H9 (cell line): ENCODE data around the gene MLLT6. TPM values are rescaled to one million over a fixed set of nuclear protein-coding genes. Genes with fewer than 3 reads are reported as not detected.

ENCODE experiments used
- DNase-seq: peaks from one replicate; pipeline ENCODE4 v3.0.0-alpha.2; 2017
- H2AFZ ChIP-seq: one replicate; pipeline ENCODE4 v1.6.1; 2013; ENCODE audit warnings: mild to moderate bottlenecking, low read length, control low read depth, moderate library complexity
- H2AK5ac ChIP-seq: 2 replicates; pipeline ENCODE4 v1.6.1; 2013; ENCODE audit warnings: low read length, control low read depth, mixed read lengths; ENCODE audit not compliant: insufficient read length
- H2BK120ac ChIP-seq: one replicate; pipeline ENCODE4 v1.6.1; 2013; ENCODE audit warnings: low read depth, mild to moderate bottlenecking, low read length, control low read depth, inconsistent platforms; ENCODE audit not compliant: poor library complexity, severe bottlenecking
- H2BK12ac ChIP-seq: 2 replicates; pipeline ENCODE4 v1.6.1; 2013; ENCODE audit warnings: low read length, control low read depth, mixed read lengths, low read depth; ENCODE audit not compliant: insufficient read length
- H2BK15ac ChIP-seq: 2 replicates; pipeline ENCODE4 v1.6.1; 2013; ENCODE audit warnings: low read depth, low read length, control low read depth
- H2BK20ac ChIP-seq: one replicate; pipeline ENCODE4 v1.6.1; 2013; ENCODE audit warnings: low read depth, mild to moderate bottlenecking, low read length, control low read depth, inconsistent platforms; ENCODE audit not compliant: poor library complexity, severe bottlenecking
- H2BK5ac ChIP-seq: 2 replicates; pipeline ENCODE4 v1.6.1; 2013; ENCODE audit warnings: low read length, control low read depth, mixed read lengths; ENCODE audit not compliant: insufficient read length
- H3K14ac ChIP-seq: 2 replicates; pipeline ENCODE4 v1.6.1; 2013; ENCODE audit warnings: low read length, control low read depth; ENCODE audit not compliant: insufficient read depth
- H3K18ac ChIP-seq: 2 replicates; pipeline ENCODE4 v1.6.1; 2013; ENCODE audit warnings: low read depth, mild to moderate bottlenecking, mixed read lengths, low read length, control low read depth; ENCODE audit not compliant: insufficient read length
- H3K23ac ChIP-seq: 2 replicates; pipeline ENCODE4 v1.6.1; 2013; ENCODE audit warnings: low read length, control low read depth, mixed read lengths, low read depth; ENCODE audit not compliant: insufficient read length
- H3K23me2 ChIP-seq: 2 replicates; pipeline ENCODE4 v1.6.1; 2013; ENCODE audit warnings: low read depth, mild to moderate bottlenecking, mixed read lengths, low read length, control low read depth; ENCODE audit not compliant: insufficient read length, poor library complexity, severe bottlenecking
- H3K27ac ChIP-seq: 2 replicates; pipeline ENCODE4 v1.5.1; 2013; ENCODE audit warnings: low read length, control low read depth, mixed read lengths, low read depth; ENCODE audit not compliant: insufficient read length
- H3K27me3 ChIP-seq: 2 replicates; pipeline ENCODE4 v1.6.1; 2013; ENCODE audit warnings: low read length, control low read depth, inconsistent platforms; ENCODE audit not compliant: insufficient read depth
- H3K4ac ChIP-seq: 2 replicates; pipeline ENCODE4 v1.6.1; 2013; ENCODE audit warnings: low read depth, mild to moderate bottlenecking, control low read depth, inconsistent platforms, low read length, moderate library complexity
- H3K4me1 ChIP-seq: 2 replicates; pipeline ENCODE4 v1.6.1; 2013; ENCODE audit warnings: low read length, control low read depth, inconsistent platforms; ENCODE audit not compliant: insufficient read depth
- H3K4me2 ChIP-seq: 2 replicates; pipeline ENCODE4 v1.6.1; 2013; ENCODE audit warnings: low read length, control low read depth, mixed read lengths; ENCODE audit not compliant: insufficient read length, insufficient read depth
- H3K56ac ChIP-seq: 2 replicates; pipeline ENCODE4 v1.6.1; 2013; ENCODE audit warnings: low read depth, mild to moderate bottlenecking, mixed read lengths, low read length, control low read depth; ENCODE audit not compliant: insufficient read length
- H3K79me1 ChIP-seq: 2 replicates; pipeline ENCODE4 v1.6.1; 2013; ENCODE audit warnings: low read depth, mild to moderate bottlenecking, moderate library complexity, low read length, control low read depth, inconsistent platforms; ENCODE audit not compliant: insufficient read depth, poor library complexity, severe bottlenecking
- H3K79me2 ChIP-seq: 2 replicates; pipeline ENCODE4 v1.6.1; 2013; ENCODE audit warnings: low read length, control low read depth, inconsistent platforms; ENCODE audit not compliant: insufficient read depth
- H3K9ac ChIP-seq: 2 replicates; pipeline ENCODE4 v1.6.1; 2013; ENCODE audit warnings: low read length, control low read depth, mixed read lengths; ENCODE audit not compliant: insufficient read length; ENCODE audit errors: extremely low read depth
- H3K9me3 ChIP-seq: one replicate; pipeline ENCODE4 v1.6.1; 2013; ENCODE audit warnings: low read depth, low read length, inconsistent platforms; ENCODE audit not compliant: control insufficient read depth
- H3T11ph ChIP-seq: one replicate; pipeline ENCODE4 v1.6.1; 2013; ENCODE audit warnings: mild to moderate bottlenecking, low read length, control low read depth, inconsistent platforms
- H4K20me1 ChIP-seq: one replicate; pipeline ENCODE4 v1.6.1; 2013; ENCODE audit not compliant: control insufficient read depth, insufficient read length, insufficient read depth
- H4K5ac ChIP-seq: 2 replicates; pipeline ENCODE4 v1.6.1; 2013; ENCODE audit warnings: low read depth, mild to moderate bottlenecking, mixed read lengths, low read length, control low read depth; ENCODE audit not compliant: insufficient read length
- H4K8ac ChIP-seq: replicated peaks from 2 replicates; pipeline ENCODE4 v1.6.1; 2013; ENCODE audit warnings: low read length, control low read depth, mixed read lengths, low read depth; ENCODE audit not compliant: insufficient read length
- H4K91ac ChIP-seq: 2 replicates; pipeline ENCODE4 v1.6.1; 2013; ENCODE audit warnings: low read depth, mild to moderate bottlenecking, moderate library complexity, mixed read lengths, low read length, control low read depth; ENCODE audit not compliant: insufficient read length
- H3K27ac Mint-ChIP-seq, 3 experiments: 2 replicates in 2 of 3; 3 replicates in 1 of 3; pipeline ENCODE4 v1.8.0; 2020 to 2021; ENCODE audit warnings: mixed read lengths in 3 of 3, mild to moderate bottlenecking in 1 of 3, moderate library complexity in 1 of 3
- H3K27me3 Mint-ChIP-seq: 2 replicates; pipeline ENCODE4 v1.8.0; 2021; ENCODE audit warnings: low read depth, mild to moderate bottlenecking, moderate library complexity, mixed read lengths
- H3K36me3 Mint-ChIP-seq, 3 experiments: 2 replicates in 2 of 3; 3 replicates in 1 of 3; pipeline ENCODE4 v1.8.0; 2020 to 2021; ENCODE audit warnings: low read depth in 3 of 3, mixed read lengths in 3 of 3; ENCODE audit not compliant: insufficient read depth in 1 of 3
- H3K4me1 Mint-ChIP-seq, 2 experiments: 2 replicates each; pipeline ENCODE4 v1.8.0; 2020; ENCODE audit warnings: mixed read lengths in 2 of 2
- H3K4me3 Mint-ChIP-seq, 2 experiments: 2 replicates in 1 of 2; 3 replicates in 1 of 2; pipeline ENCODE4 v1.8.0; 2020 to 2021; ENCODE audit warnings: mild to moderate bottlenecking in 2 of 2, mixed read lengths in 2 of 2, moderate library complexity in 1 of 2
- H3K9me3 Mint-ChIP-seq, 2 experiments: 2 replicates in 1 of 2; 3 replicates in 1 of 2; pipeline ENCODE4 v1.8.0; 2020; ENCODE audit warnings: mild to moderate bottlenecking in 2 of 2, mixed read lengths in 2 of 2, moderate library complexity in 1 of 2
- CTCF ChIP-seq: fragments of 200-600 bp; sonication (generic); conservative IDR thresholded peaks from 3 replicates; pipeline ENCODE4 v1.8.0; 2021; ENCODE audit warnings: antibody characterized with exemption, mild to moderate bottlenecking
- WGBS: extraction: QIAGEN DNeasy Blood & Tissue Kit; methylation state at CpG from one replicate; pipeline ENCODE4 v1.1.7; 2013; ENCODE audit warnings: missing lambda C conversion rate, low lambda C conversion rate, mixed read lengths; ENCODE audit not compliant: insufficient read length; ENCODE audit errors: extremely low coverage; 5-methylcytosine and 5-hydroxymethylcytosine counted together
- total RNA-seq: library from RNA; stranded (reverse); gene quantifications from 2 replicates; pipeline ENCODE4 v1.2.1, GENCODE V29; 2021

Gene MLLT6
- total RNA-seq, 1 experiment from 2014 or later = 26.4 TPM

GRCh38 chr17:38691154-38691553 is 13.9 kb upstream of the MLLT6 start:
- Histone ChIP-seq H2BK20ac (no peak overlapping the region), H3K27me3 (no peaks in the 10 kb centered on the region; the same call in 1 of the 2 replicates), H2BK5ac (no peak overlapping the region), H3K27ac (no peak overlapping the region), H4K20me1 (no peaks in the 10 kb centered on the region), H3K18ac (no peak overlapping the region), H3K79me1 (no peaks in the 10 kb centered on the region), H3K23me2 (no peaks in the 10 kb centered on the region), H2BK15ac (no peak overlapping the region), H3K9ac (no peak overlapping the region), H2BK120ac (no peak overlapping the region), H3K23ac (no peak overlapping the region), H4K91ac (no peak overlapping the region), H4K5ac (no peak overlapping the region), H3K79me2 (no peaks in the 10 kb centered on the region), H2AFZ (no peak overlapping the region), H3K14ac (no peak overlapping the region), H3K9me3 (no peaks in the 10 kb centered on the region), H2BK12ac (no peak overlapping the region), H3K4me1 (no peaks in the 10 kb centered on the region), H3K4ac (no peak overlapping the region), H2AK5ac (no peak overlapping the region), H3T11ph (no peak overlapping the region), H3K4me2 (no peak overlapping the region), H4K8ac (no peak overlapping the region), H3K56ac (no peak overlapping the region)
- Mint-ChIP-seq H3K9me3 (no peaks in the 10 kb centered on the region), H3K4me3 (no peak overlapping the region), H3K27ac (no peak overlapping the region), H3K36me3 (no peaks in the 10 kb centered on the region), H3K4me1 (peaks cover 10 to 15% of the 10 kb centered on the region in 2 experiments), H3K27me3 (peaks cover 72% of the 10 kb centered on the region)
- no CpG with 5 or more reads among the region's 4 CpGs for WGBS
- DNase-seq = peak; percentile 32
- TF ChIP-seq CTCF = no peak
